ENCODE results near the gene PDE1C.

Gene PDE1C

DNA sequence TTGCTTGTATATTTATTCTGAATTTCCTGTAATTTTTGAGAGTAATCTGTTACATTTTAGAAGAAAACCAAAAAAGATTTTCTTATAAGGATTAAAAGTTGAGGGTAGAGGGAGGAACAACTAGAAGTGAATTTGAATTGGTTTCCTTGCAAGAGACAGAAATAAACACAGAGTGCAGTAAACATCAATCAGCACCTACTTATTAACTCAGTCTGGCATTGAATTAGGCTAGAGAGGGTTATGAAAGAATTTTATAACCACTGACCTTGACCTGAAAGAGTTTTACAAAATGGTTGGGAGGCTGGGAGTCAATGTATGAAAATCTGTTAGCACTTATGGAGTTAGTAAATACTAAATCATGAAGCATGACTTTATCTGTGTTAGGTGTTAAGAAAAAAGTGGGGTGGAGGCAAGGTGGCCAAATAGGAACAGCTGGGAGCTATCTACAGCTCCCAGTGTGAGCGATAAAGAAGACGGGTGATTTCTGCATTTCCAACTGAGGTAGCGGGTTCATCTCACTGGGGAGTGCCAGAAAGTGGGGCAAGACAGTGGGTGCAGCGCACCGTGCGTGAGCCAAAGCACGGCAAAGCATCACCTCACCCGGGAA is 106.5 kb downstream of the PDE1C start:
- no peak overlapping the region for H3K4me3 ChIP-seq (ENCODE audit: low read depth, low read length)
- TF ChIP-seq, protein P1, sequence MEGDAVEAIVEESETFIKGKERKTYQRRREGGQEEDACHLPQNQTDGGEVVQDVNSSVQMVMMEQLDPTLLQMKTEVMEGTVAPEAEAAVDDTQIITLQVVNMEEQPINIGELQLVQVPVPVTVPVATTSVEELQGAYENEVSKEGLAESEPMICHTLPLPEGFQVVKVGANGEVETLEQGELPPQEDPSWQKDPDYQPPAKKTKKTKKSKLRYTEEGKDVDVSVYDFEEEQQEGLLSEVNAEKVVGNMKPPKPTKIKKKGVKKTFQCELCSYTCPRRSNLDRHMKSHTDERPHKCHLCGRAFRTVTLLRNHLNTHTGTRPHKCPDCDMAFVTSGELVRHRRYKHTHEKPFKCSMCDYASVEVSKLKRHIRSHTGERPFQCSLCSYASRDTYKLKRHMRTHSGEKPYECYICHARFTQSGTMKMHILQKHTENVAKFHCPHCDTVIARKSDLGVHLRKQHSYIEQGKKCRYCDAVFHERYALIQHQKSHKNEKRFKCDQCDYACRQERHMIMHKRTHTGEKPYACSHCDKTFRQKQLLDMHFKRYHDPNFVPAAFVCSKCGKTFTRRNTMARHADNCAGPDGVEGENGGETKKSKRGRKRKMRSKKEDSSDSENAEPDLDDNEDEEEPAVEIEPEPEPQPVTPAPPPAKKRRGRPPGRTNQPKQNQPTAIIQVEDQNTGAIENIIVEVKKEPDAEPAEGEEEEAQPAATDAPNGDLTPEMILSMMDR (IDR thresholded peaks at IDR 0.05; ENCODE audit: low read depth, low read length, missing control alignments), result no peak
- no peak for DNase-seq (ENCODE audit: low read depth)

GRCh38 chr7:31962246-31962645 is 108.0 kb downstream of the PDE1C start:
- TF ChIP-seq, protein P1 (IDR thresholded peaks at IDR 0.05; ENCODE audit: low read depth, low read length, missing control alignments), result no peak
- no peak for DNase-seq (ENCODE audit: low read depth)
- no peak overlapping the region for H3K4me3 ChIP-seq (ENCODE audit: low read depth, low read length)

DNA sequence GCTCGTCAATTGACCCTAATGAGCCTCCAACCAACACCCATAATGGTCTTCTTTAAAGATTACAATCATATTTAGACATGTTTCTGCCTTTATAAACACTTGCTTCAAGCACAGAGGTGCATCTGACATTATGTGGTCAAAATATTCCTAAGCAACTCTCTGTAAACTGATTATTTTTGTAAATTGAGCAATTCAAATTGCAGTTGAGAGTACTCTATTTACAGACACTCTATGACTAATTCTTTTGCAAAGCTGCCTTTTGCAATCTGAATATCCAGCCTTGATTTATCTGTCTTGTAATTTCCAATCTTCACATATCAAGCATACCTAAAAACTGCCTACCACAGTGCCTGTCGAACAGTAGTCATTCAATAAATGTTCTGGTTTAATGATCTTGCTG is 112.0 kb downstream of the PDE1C start:
- TF ChIP-seq, protein P1 (IDR thresholded peaks at IDR 0.05; ENCODE audit: low read depth, low read length, missing control alignments), result no peak
- DNase-seq (ENCODE audit: low read depth), result no peak
- no peak overlapping the region for H3K4me3 ChIP-seq (ENCODE audit: low read depth, low read length)

GRCh38 chr7:31957756-31958155 is 112.5 kb downstream of the PDE1C start:
- no peak overlapping the region for H3K4me3 ChIP-seq (ENCODE audit: low read depth, low read length)
- DNase-seq (ENCODE audit: low read depth), result no peak
- TF ChIP-seq, protein P1 (IDR thresholded peaks at IDR 0.05; ENCODE audit: low read depth, low read length, missing control alignments), result no peak

GRCh38 chr7:31957090-31957720 is 113.0 kb downstream of the PDE1C start:
- no peak overlapping the region for H3K4me3 ChIP-seq (ENCODE audit: low read depth, low read length)
- DNase-seq (ENCODE audit: low read depth), result no peak

GRCh38 chr7:31955641-31956040 is 114.6 kb downstream of the PDE1C start:
- no peak overlapping the region for H3K4me3 ChIP-seq (ENCODE audit: low read depth, low read length)
- TF ChIP-seq, protein P1 (IDR thresholded peaks at IDR 0.05; ENCODE audit: low read depth, low read length, missing control alignments), result no peak
- no peak for DNase-seq (ENCODE audit: low read depth)

More at GRCh38 chr7:31957090-31957720, 113.0 kb downstream of the PDE1C start:
- TF ChIP-seq, protein P1 (IDR thresholded peaks at IDR 0.05; ENCODE audit: low read depth, low read length, missing control alignments), result no peak

DNA sequence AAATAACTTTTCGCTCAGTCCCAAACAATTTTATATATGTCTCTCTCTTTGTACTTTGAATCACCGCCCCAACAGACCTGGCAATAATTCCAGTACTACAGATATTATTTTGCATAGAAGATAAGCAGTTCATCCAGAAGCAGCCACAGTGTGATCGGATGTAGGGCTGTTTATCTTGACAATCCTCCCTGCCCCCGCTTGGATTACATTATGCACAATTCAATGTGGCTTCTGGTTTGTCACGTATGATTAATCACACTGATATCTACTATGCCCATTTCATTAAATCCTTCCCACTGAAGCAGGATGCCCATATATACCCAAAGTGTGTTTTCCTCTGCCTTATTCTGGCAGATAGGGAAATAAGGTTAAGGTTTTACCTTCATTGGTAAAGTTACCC is 115.2 kb downstream of the PDE1C start:
- no peak for DNase-seq (ENCODE audit: low read depth)
- TF ChIP-seq, protein P1 (IDR thresholded peaks at IDR 0.05; ENCODE audit: low read depth, low read length, missing control alignments), result no peak
- no peak overlapping the region for H3K4me3 ChIP-seq (ENCODE audit: low read depth, low read length)
